ENCODE data around the gene AK8. TPM values are rescaled to one million over a fixed set of nuclear protein-coding genes. Genes with fewer than 3 reads are reported as not detected.

The AK8 gene
- total and polyA plus RNA-seq, 2 of the 4 experiments (the other 2 are of a cell fraction): under 0.01 to 0.09 TPM

GRCh38 chr9:132804576-132805295 lies 73.3 kb downstream of the AK8 start:
- POLR2A ChIA-PET (ENCODE audit: unreplicated experiment): no interaction called here
- CTCF ChIA-PET: no interaction called here
- H2AK9ac ChIP-seq (replicated peaks; ENCODE audit: low read depth, low read length, poor library complexity): no peak overlapping the region
- in situ Hi-C loops (cut with MboI; ENCODE audit: low sequenced_read_pairs): no loop called here
- no peak overlapping the region for H3K4ac ChIP-seq (ENCODE audit: low read depth, low read length)
- intact Hi-C loops (cut with micrococcal nuclease): loop anchor here (5.0 kb wide), 1 partner anchor 98 kb away; no protein-coding TSS in a partner anchor
- no peak overlapping the region for H4K91ac ChIP-seq (ENCODE audit: insufficient read depth, low read depth, low read length)
- no peak overlapping the region for H3K23ac ChIP-seq (ENCODE audit: low read depth, low read length)
- no peak overlapping the region for H2AK5ac ChIP-seq (ENCODE audit: low read depth, low read length)
- H3K4me1 ChIP-seq (ENCODE audit: control insufficient read depth, insufficient read depth, low read length): no peaks in the 10 kb centered on the region
- TF ChIP-seq CHD1 (IDR thresholded peaks at IDR 0.05; ENCODE audit: low read depth, low read length): no peak
- TF ChIP-seq NFE2L2 (IDR thresholded peaks at IDR 0.05; ENCODE audit: low read depth, low read length): no peak
- no peak for TF ChIP-seq MXI1 (IDR thresholded peaks at IDR 0.05; ENCODE audit: borderline replicate concordance, low read depth, low read length)
- no peak for TF ChIP-seq BHLHE40 (IDR thresholded peaks at IDR 0.05; ENCODE audit: low read depth, low read length)
- TF ChIP-seq CTCF (conservative IDR thresholded peaks at IDR 0.05; ENCODE audit: low read depth, low read length): no peak
- TF ChIP-seq RCOR1 (IDR thresholded peaks at IDR 0.05; ENCODE audit: insufficient replicate concordance, low read length): no peak
- no peak for TF ChIP-seq MAFK (IDR thresholded peaks at IDR 0.05; ENCODE audit: low read depth, low read length)
- no peak for TF ChIP-seq POLR2A (IDR thresholded peaks at IDR 0.05; ENCODE audit: low read depth, low read length)
- TF ChIP-seq SMC3 (IDR thresholded peaks at IDR 0.05; ENCODE audit: low read depth, low read length): no peak
- H2BK120ac ChIP-seq (ENCODE audit: low read depth, low read length): no peak overlapping the region
- H3K14ac ChIP-seq (replicated peaks; ENCODE audit: low read depth, low read length): no peak overlapping the region
- ATAC-seq (ENCODE audit: low read depth) (no peak), DNase-seq (no peak)
- H3K27me3 ChIP-seq (ENCODE audit: control insufficient read depth, insufficient read depth, low read length): peaks cover 58% of the 10 kb centered on the region
- H2AFZ ChIP-seq (replicated peaks; ENCODE audit: low read length, poor library complexity): no peak overlapping the region
- WGBS, 2 experiments (ENCODE audit: extremely low coverage in 2 of 2, insufficient read length in 1 of 2): no CpG with 5 or more reads among the region's 20 CpGs
- H3K18ac ChIP-seq (ENCODE audit: low read depth, low read length): no peak overlapping the region
- H3K9me1 ChIP-seq (ENCODE audit: insufficient read depth, low read length): no peaks in the 10 kb centered on the region
- H3K56ac ChIP-seq (ENCODE audit: extremely low read depth, insufficient read depth, low read length): no peak overlapping the region
- no peak overlapping the region for H3K4me3 ChIP-seq (ENCODE audit: insufficient read depth, low read depth, low read length)
- BruUV-seq (replicated peaks): no TSS peak
- H3K9me3 ChIP-seq (ENCODE audit: control insufficient read depth, insufficient read depth, low read length): no peaks in the 10 kb centered on the region
- H2BK20ac ChIP-seq (ENCODE audit: low read depth, low read length): no peak overlapping the region
- no peak overlapping the region for H3K27ac ChIP-seq (ENCODE audit: insufficient read depth, low read length)
- H3K4me2 ChIP-seq (ENCODE audit: low read depth, low read length): no peak overlapping the region
- no peak overlapping the region for H4K8ac ChIP-seq (ENCODE audit: low read depth in 2 of 2, low read length in 2 of 2)
- no peak overlapping the region for H2BK5ac ChIP-seq (ENCODE audit: low read depth, low read length, poor library complexity, severe bottlenecking)
- no peaks in the 10 kb centered on the region for H4K20me1 ChIP-seq (ENCODE audit: insufficient read depth, low read length)
- H4K5ac ChIP-seq (ENCODE audit: low read depth, low read length): no peak overlapping the region
- no peak overlapping the region for H3K9ac ChIP-seq (ENCODE audit: low read depth, low read length)
- dilution Hi-C loops (cut with HindIII; ENCODE audit: low sequenced_read_pairs, unreplicated experiment): no loop called here
- H2BK15ac ChIP-seq (ENCODE audit: low read depth, low read length): no peak overlapping the region
- no peaks in the 10 kb centered on the region for H3K36me3 ChIP-seq (ENCODE audit: control insufficient read depth, insufficient read depth, low read length)
- no peaks in the 10 kb centered on the region for H3K79me1 ChIP-seq (ENCODE audit: low read depth in 1 of 2, low read length in 2 of 2)

All from IMR-90 (cell line).